Heart right ventricle (tissue), 16 donors: ENCODE measurements around the gene NAALADL2. TPM values are rescaled to one million over a fixed set of nuclear protein-coding genes. Genes with fewer than 3 reads are reported as not detected.

Experiments
- ATAC-seq, 8 donors: fragments of 200-7000 bp; cut with Tn5 transposase; one replicate each; pipeline ENCODE4 v1.9.1; 2020; ENCODE audit warnings: mild to moderate bottlenecking in 8 of 8, moderate library complexity in 8 of 8, moderate number of reproducible peaks in 1 of 8
- DNase-seq, 2 donors: peaks; one replicate each; pipeline ENCODE4 v3.0.0-alpha.2; 2020
- H3K27ac ChIP-seq, 10 donors: fragments of 200-600 bp; sonication (generic) in 2 of 10; one replicate each; pipeline versions ENCODE4 v1.5.0 to v1.8.0; 2020 to 2022; ENCODE audit warnings: mild to moderate bottlenecking in 3 of 10
- H3K27me3 ChIP-seq, 7 donors: fragments of 200-600 bp; one replicate each; pipeline ENCODE4 v1.8.0; 2021 to 2022; ENCODE audit warnings: mild to moderate bottlenecking in 2 of 7
- H3K36me3 ChIP-seq, 9 donors: fragments of 200-600 bp; sonication (generic) in 1 of 9; one replicate each; pipeline versions ENCODE4 v1.5.0 to v1.8.0; 2020 to 2022; ENCODE audit warnings: mild to moderate bottlenecking in 2 of 9
- H3K4me1 ChIP-seq, 9 donors: fragments of 200-600 bp; sonication (generic) in 1 of 9; one replicate each; pipeline versions ENCODE4 v1.5.0 to v1.8.0; 2020 to 2022; ENCODE audit warnings: mild to moderate bottlenecking in 4 of 9
- H3K4me3 ChIP-seq, 10 donors: fragments of 200-600 bp; sonication (generic) in 2 of 10; one replicate each; pipeline versions ENCODE4 v1.5.0 to v1.8.0; 2020 to 2022; ENCODE audit warnings: mild to moderate bottlenecking in 7 of 10, moderate library complexity in 2 of 10
- H3K9me3 ChIP-seq, 11 donors: fragments of 200-600 bp in 10 of 11; sonication (generic) in 2 of 11; one replicate each; pipeline versions ENCODE4 v1.5.0 to v1.8.0; 2013 to 2022; ENCODE audit warnings: mild to moderate bottlenecking in 2 of 11, control low read depth in 1 of 11, moderate library complexity in 1 of 11
- WGBS, 2 donors: extraction: QIAGEN DNeasy Blood & Tissue Kit; methylation state at CpG; one replicate each; pipeline ENCODE4 v1.1.7; 2013; ENCODE audit warnings: inconsistent platforms in 1 of 2; 5-methylcytosine and 5-hydroxymethylcytosine counted together
- intact Hi-C, 10 donors: fragments of 100-400 bp; cut with DNase I; formaldehyde crosslinking; loops; one replicate each; pipeline versions ENCODE4 v1.11.1 to v1.14.2; 2022
- polyA plus RNA-seq, 2 donors: library from polyadenylated mRNA; stranded (reverse); fragments of 200-250 nt; gene quantifications; one replicate each; pipeline ENCODE4 v1.2.3, GENCODE V29; 2013
- total RNA-seq, 10 donors: library from RNA; stranded (reverse); fragmentation: NEBNext Ultra II Directional in 3 of 10; extraction: Animal tissue kit (Norgen Biotek cat#: 25700) in 3 of 10; gene quantifications; one replicate each; pipeline versions ENCODE4 v1.2.1 to v1.2.4, GENCODE V29; 2021 to 2023
- TF ChIP-seq, protein P1 (sequence below), 9 donors: fragments of 200-600 bp; sonication (generic) in 2 of 9; IDR thresholded peaks; one replicate each; pipeline versions ENCODE4 v1.5.0 to v1.8.0; 2021 to 2022; ENCODE audit warnings: antibody characterized with exemption in 9 of 9, mild to moderate bottlenecking in 5 of 9, moderate library complexity in 1 of 9
- donor health status: Arrhythmogenic right ventricular cardiomyopathy.
- donor health status: ischemic (EF 13 %, LVEDD 7.1; RV severe dilation, severe dysfunction).
- donor health status: healthy with polysubstance abuse.
- donor health status: DM: no; HTN: yes; CAD: no.
- donor health status: DM: no; HTN: no; CAD: no.
- donor health status: ischemic (EF 25% LVEDD 6.9; RV normal size, moderate dysfunction).
- donor health status: ischemic (EF 25% LVEDD 5.7; RV mildly dilated, moderate dysfunction).
- donor health status: healthy.
- donor health status: DM: yes; HTN: yes; CAD: no.
- donor health status: Ischemic cardiomyopathy.
- donor health status: ischemic (EF 35%, LVEDD 5.7; RV mildly dilated, moderate dysfunction).
- donor health status: nonischemic (EF 11% LVEDD 7.7; RV severe dilation, severe dysfunction).
- donor health status: DM: yes; HTN: yes; CAD: no.
- donor health status: PGD.
- donor health status: ischemic (EF 29% LVEDD 5.4; RV normal size, mild dysfunction).
- donor health status: nonischemic (EF 23%, LVEDD 6.1; RV moderate dilation, normal function).

NAALADL2 gene
- total and polyA plus RNA-seq, 12 donors: 0.36 to 11.9 (median 5.2) TPM

DNA sequence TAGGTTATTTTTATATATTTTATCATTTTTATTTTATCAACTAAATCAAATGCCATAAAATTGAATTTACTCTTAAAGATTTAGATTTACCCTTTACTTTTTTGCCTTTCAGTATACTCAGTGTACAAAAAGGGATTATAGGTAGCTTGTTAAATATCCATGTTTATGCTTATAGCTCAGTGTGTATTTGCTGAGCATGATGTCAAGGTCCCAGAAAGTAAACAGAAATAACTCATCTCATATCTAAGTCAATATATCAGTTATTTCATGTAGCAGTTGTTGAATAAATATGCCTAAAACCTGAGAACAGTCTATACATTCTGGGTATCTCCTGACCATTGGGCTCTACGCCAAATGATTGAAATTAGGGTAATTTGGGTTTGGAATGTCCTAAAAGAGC is 693.8 kb downstream of the NAALADL2 start:
- DNase-seq (no peak), ATAC-seq (no peak)
- Histone ChIP-seq H3K27me3 (no peaks in the 10 kb centered on the region), H3K4me3 (no peak overlapping the region), H3K36me3 (no peaks in the 10 kb centered on the region), H3K9me3 (peaks cover 0 to 5% (median 0%) of the 10 kb centered on the region in 11 donors), H3K27ac (no peak overlapping the region), H3K4me1 (no peaks in the 10 kb centered on the region)
- 83 to 92% methylated on average over 1 of the region's 1 CpG for WGBS, 2 donors
- TF ChIP-seq, protein P1, sequence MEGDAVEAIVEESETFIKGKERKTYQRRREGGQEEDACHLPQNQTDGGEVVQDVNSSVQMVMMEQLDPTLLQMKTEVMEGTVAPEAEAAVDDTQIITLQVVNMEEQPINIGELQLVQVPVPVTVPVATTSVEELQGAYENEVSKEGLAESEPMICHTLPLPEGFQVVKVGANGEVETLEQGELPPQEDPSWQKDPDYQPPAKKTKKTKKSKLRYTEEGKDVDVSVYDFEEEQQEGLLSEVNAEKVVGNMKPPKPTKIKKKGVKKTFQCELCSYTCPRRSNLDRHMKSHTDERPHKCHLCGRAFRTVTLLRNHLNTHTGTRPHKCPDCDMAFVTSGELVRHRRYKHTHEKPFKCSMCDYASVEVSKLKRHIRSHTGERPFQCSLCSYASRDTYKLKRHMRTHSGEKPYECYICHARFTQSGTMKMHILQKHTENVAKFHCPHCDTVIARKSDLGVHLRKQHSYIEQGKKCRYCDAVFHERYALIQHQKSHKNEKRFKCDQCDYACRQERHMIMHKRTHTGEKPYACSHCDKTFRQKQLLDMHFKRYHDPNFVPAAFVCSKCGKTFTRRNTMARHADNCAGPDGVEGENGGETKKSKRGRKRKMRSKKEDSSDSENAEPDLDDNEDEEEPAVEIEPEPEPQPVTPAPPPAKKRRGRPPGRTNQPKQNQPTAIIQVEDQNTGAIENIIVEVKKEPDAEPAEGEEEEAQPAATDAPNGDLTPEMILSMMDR (IDR thresholded peaks at IDR 0.05): no peak
- intact Hi-C loops: no loop called here

DNA sequence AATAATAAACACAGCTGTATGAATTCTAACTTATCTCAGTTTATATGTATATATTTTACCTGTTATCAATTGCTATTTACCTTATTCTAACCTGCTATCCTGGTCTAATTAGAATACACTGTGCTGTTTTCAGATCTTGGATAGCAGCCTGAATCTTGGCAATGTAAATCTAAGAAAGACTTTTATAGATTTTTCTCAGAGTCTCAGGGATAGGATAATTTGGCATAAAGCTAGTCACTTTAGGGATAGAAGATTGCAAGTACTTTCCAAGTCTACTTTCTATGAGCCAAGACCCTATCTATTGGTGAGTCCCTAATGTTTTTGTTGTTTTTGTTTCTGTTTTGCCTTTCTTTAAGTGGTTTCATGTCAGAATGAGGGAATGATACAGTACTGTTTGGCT is 695.7 kb downstream of the NAALADL2 start:
- no peak overlapping the region for H3K4me3 ChIP-seq
- H3K36me3 ChIP-seq: no peaks in the 10 kb centered on the region
- H3K9me3 ChIP-seq: peaks cover 0 to 23% (median 13%) of the 10 kb centered on the region in 11 donors
- ATAC-seq: no peak
- no peak overlapping the region for H3K27ac ChIP-seq
- intact Hi-C loops: no loop called here
- DNase-seq: no peak
- no peaks in the 10 kb centered on the region for H3K27me3 ChIP-seq
- H3K4me1 ChIP-seq: no peaks in the 10 kb centered on the region
- TF ChIP-seq, protein P1 (IDR thresholded peaks at IDR 0.05): no peak

DNA sequence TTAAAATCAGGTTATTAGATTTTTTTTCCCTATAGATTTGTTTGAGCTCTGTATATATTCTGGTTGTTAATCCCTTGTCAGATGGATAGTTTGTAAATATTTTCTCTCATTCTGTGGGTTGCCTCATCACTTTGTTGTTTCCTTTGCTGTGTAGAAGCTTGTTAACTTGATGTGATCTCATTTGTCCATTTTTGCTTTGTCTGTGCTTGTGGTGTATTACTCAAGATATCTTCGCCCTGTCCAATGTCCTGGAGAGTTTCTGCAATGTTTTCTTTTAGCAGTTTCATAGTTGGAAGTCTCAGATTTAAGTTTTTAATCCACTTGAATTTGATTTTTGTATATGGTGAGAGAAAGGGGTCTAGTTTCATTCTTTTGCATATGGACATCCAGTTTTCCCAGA is 699.1 kb downstream of the NAALADL2 start:
- ATAC-seq (no peak), DNase-seq (no peak)
- Histone ChIP-seq H3K27me3 (no peaks in the 10 kb centered on the region), H3K4me3 (no peak overlapping the region), H3K27ac (no peak overlapping the region), H3K4me1 (no peaks in the 10 kb centered on the region), H3K36me3 (no peaks in the 10 kb centered on the region), H3K9me3 (peaks cover 0 to 32% (median 13%) of the 10 kb centered on the region in 11 donors)
- intact Hi-C loops: no loop called here
- TF ChIP-seq, protein P1 (IDR thresholded peaks at IDR 0.05): no peak
- whole genome bisulfite sequencing, 2 donors: 86% methylated on average over 1 of the region's 1 CpG

DNA sequence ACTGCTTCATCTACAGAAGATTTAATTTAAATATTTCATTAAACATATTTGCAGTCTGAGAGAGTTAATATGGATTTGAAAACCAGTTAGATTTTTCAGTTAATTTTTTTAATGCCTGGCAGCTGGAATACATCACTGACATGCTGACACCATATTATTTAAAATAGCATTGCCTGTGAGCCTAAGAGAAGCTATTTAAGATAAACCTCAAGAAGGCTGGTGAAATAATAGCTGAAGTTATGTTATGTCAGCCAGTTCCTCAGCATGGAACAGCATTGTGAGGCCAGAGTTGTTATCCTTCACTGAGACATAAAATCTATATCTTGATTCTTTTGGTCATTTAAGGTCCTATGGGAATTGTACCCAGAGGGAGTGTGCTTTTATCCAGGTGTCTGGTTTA is 705.2 kb downstream of the NAALADL2 start:
- intact Hi-C loops: no loop called here
- H3K9me3 ChIP-seq: peaks cover 0 to 13% (median under 1%) of the 10 kb centered on the region in 11 donors
- no peaks in the 10 kb centered on the region for H3K36me3 ChIP-seq
- no peaks in the 10 kb centered on the region for H3K4me1 ChIP-seq
- TF ChIP-seq, protein P1 (IDR thresholded peaks at IDR 0.05): no peak
- no peaks in the 10 kb centered on the region for H3K27me3 ChIP-seq
- ATAC-seq (no peak), DNase-seq (no peak)
- no peak overlapping the region for H3K4me3 ChIP-seq
- H3K27ac ChIP-seq: no peak overlapping the region

DNA sequence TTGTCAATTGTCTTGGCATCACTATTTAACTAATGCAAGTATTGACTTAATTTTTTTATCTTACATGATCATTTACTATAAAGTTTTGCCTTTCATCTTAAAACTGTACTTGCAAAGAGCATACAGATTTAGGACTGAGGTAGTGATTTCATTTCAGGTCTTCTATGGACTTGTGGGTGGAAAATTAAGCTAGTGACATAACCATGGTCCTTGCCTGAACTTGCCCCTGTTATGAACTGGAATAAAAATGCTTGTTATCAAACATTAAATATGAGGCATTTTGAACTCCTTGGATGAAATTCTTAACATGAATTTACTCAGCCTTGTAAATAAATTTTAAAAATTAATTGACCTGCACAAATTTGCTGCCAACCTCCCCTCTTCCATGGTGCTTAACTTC is 712.0 kb downstream of the NAALADL2 start:
- Histone ChIP-seq H3K4me1 (no peaks in the 10 kb centered on the region), H3K4me3 (no peak overlapping the region), H3K36me3 (no peaks in the 10 kb centered on the region), H3K27me3 (no peaks in the 10 kb centered on the region), H3K27ac (no peak overlapping the region), H3K9me3 (no peaks in the 10 kb centered on the region)
- no peak for DNase-seq
- TF ChIP-seq, protein P1 (IDR thresholded peaks at IDR 0.05): no peak
- intact Hi-C loops: no loop called here
- no peak for ATAC-seq
